K562 (cell line): ENCODE results near the gene MAP2K7. TPM values are rescaled to one million over a fixed set of nuclear protein-coding genes. Genes with fewer than 3 reads are reported as not detected.
A peak's percentile ranks its signal among the peaks of the same experiment; 100 is the strongest.

ENCODE experiments used
- BACH1 ChIP-seq: fragments of 200-800 bp; sonication (Bioruptor generic); IDR thresholded peaks from 2 replicates; pipeline ENCODE4 v1.6.1; 2016; ENCODE audit warnings: missing genetic modification characterization, missing compliant biosample characterization
- CCNT2 ChIP-seq: IDR thresholded peaks from 2 replicates; pipeline ENCODE4 v1.6.1; 2011; ENCODE audit warnings: borderline replicate concordance, low read depth, mild to moderate bottlenecking, moderate library complexity, mixed read lengths, low read length; ENCODE audit not compliant: insufficient read length; ENCODE audit errors: extremely low read depth
- CREB1 ChIP-seq, 2 experiments: sonication (generic) in 1 of 2; formaldehyde crosslinking in 1 of 2; IDR thresholded peaks; 2 replicates each; pipeline versions ENCODE4 v1.6.1 to v1.8.0; 2012 to 2022; ENCODE audit warnings: inconsistent platforms in 1 of 2, mild to moderate bottlenecking in 1 of 2, missing genetic modification reagents in 1 of 2, moderate library complexity in 1 of 2
- CXXC5 ChIP-seq: fragments of 250-450 bp; sonication (Bioruptor Pico); IDR thresholded peaks from 2 replicates; pipeline ENCODE4 v1.8.0; 2022; ENCODE audit warnings: inconsistent platforms, mild to moderate bottlenecking, moderate library complexity
- EP400 ChIP-seq: fragments of 450-650 bp; IDR thresholded peaks from 2 replicates; pipeline ENCODE4 v1.6.1; 2017; ENCODE audit warnings: antibody characterized with exemption, mild to moderate bottlenecking, moderate library complexity
- JUND ChIP-seq, 2 experiments: IDR thresholded peaks; 2 replicates in 1 of 2; 3 replicates in 1 of 2; pipeline ENCODE4 v1.6.1; 2011; ENCODE audit warnings: borderline replicate concordance in 2 of 2, low read depth in 2 of 2, low read length in 2 of 2, improper control_type of control experiment in 1 of 2, missing biosample characterization in 1 of 2, missing genetic modification characterization in 1 of 2, missing genetic modification reagents in 1 of 2
- LCOR ChIP-seq: sonication (generic); formaldehyde crosslinking; IDR thresholded peaks from 2 replicates; pipeline ENCODE4 v1.8.0; 2022; ENCODE audit warnings: mild to moderate bottlenecking, missing genetic modification reagents
- MAZ ChIP-seq, 2 experiments: fragments of 450-650 bp in 1 of 2; sonication (generic) in 1 of 2; formaldehyde crosslinking; IDR thresholded peaks in 1 of 2; conservative IDR thresholded peaks in 1 of 2; 2 replicates each; pipeline versions ENCODE4 v1.4.0 to v1.5.0; 2020; ENCODE audit warnings: mild to moderate bottlenecking in 1 of 2, missing genetic modification reagents in 1 of 2
- MTA1 ChIP-seq: fragments of 450-650 bp; IDR thresholded peaks from 2 replicates; pipeline ENCODE4 v1.6.1; 2017; ENCODE audit warnings: borderline replicate concordance
- PHF8 ChIP-seq: fragments of 200-600 bp; sonication (generic); IDR thresholded peaks from 2 replicates; pipeline ENCODE4 v1.6.1; 2012; ENCODE audit warnings: mixed run types, mild to moderate bottlenecking, inconsistent platforms, low read length, moderate library complexity, borderline replicate concordance
- RBM15 ChIP-seq: fragments of 200-400 bp; formaldehyde crosslinking; IDR thresholded peaks from 2 replicates; pipeline ENCODE4 v1.6.1; 2018; ENCODE audit warnings: mild to moderate bottlenecking, low read length, moderate library complexity; ENCODE audit not compliant: insufficient read depth
- SP1 ChIP-seq: sonication (generic); formaldehyde crosslinking; IDR thresholded peaks from 2 replicates; pipeline ENCODE4 v1.8.1; 2022; ENCODE audit warnings: mild to moderate bottlenecking, missing genetic modification reagents
- SRSF9 ChIP-seq: fragments of 200-400 bp; formaldehyde crosslinking; IDR thresholded peaks from 2 replicates; pipeline ENCODE4 v1.6.1; 2017; ENCODE audit warnings: low read depth, low read length, borderline replicate concordance
- TEAD2 ChIP-seq: fragments of 450-650 bp; IDR thresholded peaks from 2 replicates; pipeline ENCODE4 v1.6.1; 2016; ENCODE audit warnings: missing genetic modification characterization, control low read depth, missing compliant biosample characterization
- U2AF2 ChIP-seq: fragments of 200-400 bp; formaldehyde crosslinking; optimal IDR thresholded peaks from 2 replicates; pipeline ENCODE3; 2017; ENCODE audit warnings: low read depth, mild to moderate bottlenecking, low read length
- ZNF134 ChIP-seq: fragments of 250-450 bp; sonication (Bioruptor Pico); conservative IDR thresholded peaks from 2 replicates; pipeline ENCODE4 v1.4.0; 2020
- ZNF217 ChIP-seq: sonication (generic); formaldehyde crosslinking; IDR thresholded peaks from 2 replicates; pipeline ENCODE4 v1.8.0; 2022; ENCODE audit warnings: mild to moderate bottlenecking, missing genetic modification reagents
- ZNF263 ChIP-seq: sonication (generic); formaldehyde crosslinking; IDR thresholded peaks from 2 replicates; pipeline ENCODE4 v1.8.0; 2022; ENCODE audit warnings: mild to moderate bottlenecking, missing genetic modification reagents, borderline replicate concordance
- ZNF561 ChIP-seq: fragments of 450-650 bp; formaldehyde crosslinking; conservative IDR thresholded peaks from 2 replicates; pipeline ENCODE4 v1.4.0; 2020; ENCODE audit warnings: mild to moderate bottlenecking, moderate library complexity
- ZNF644 ChIP-seq: fragments of 200-800 bp; sonication (Bioruptor generic); IDR thresholded peaks from 2 replicates; pipeline ENCODE4 v1.6.1; 2016; ENCODE audit warnings: low read depth, missing genetic modification characterization, missing compliant biosample characterization
- ZNF766 ChIP-seq: fragments of 200-800 bp; sonication (Bioruptor generic); conservative IDR thresholded peaks from 2 replicates; pipeline ENCODE4 v1.6.1; 2016; ENCODE audit warnings: missing genetic modification characterization, missing compliant biosample characterization
- polyA plus RNA-seq, 8 experiments: library from polyadenylated mRNA; depleted of rRNA in 4 of 8; stranded (reverse) in 5 of 8; unstranded in 3 of 8; fragments of >200 nt; fragmentation: Nextera tagmentation in 2 of 8; fragmentation: Illumina TruSeq in 1 of 8; extraction: Ambion mirVana in 2 of 8; extraction: Trizol in 1 of 8; gene quantifications; 2 replicates each; pipeline versions ENCODE4 v1.2.1 to v1.2.3, GENCODE V29; 2011 to 2014; ENCODE audit warnings: inconsistent platforms in 1 of 8, missing spikeins in 1 of 8
- total RNA-seq, 7 experiments: library from RNA; depleted of rRNA in 6 of 7; stranded (reverse); fragments of >200 nt in 6 of 7; fragmentation: Illumina TruSeq in 2 of 7; extraction: Trizol in 2 of 7; gene quantifications; 2 replicates each; pipeline versions ENCODE4 v1.2.1 to v1.2.3, GENCODE V29; 2011 to 2021; ENCODE audit warnings: low replicate concordance in 1 of 7
- TF ChIP-seq, protein P1 (sequence below): sonication (generic); formaldehyde crosslinking; IDR thresholded peaks from 2 replicates; pipeline ENCODE4 v1.8.0; 2022; ENCODE audit warnings: mild to moderate bottlenecking, missing genetic modification reagents, borderline replicate concordance
- TF ChIP-seq, protein P2 (sequence below): fragments of 450-650 bp; formaldehyde crosslinking; IDR thresholded peaks from 2 replicates; pipeline ENCODE4 v1.4.0; 2020; ENCODE audit warnings: mild to moderate bottlenecking, moderate library complexity
- TF ChIP-seq, protein P3 (sequence below): fragments of 250-450 bp; sonication (Bioruptor Pico); IDR thresholded peaks from 2 replicates; pipeline ENCODE4 v1.8.0; 2021; ENCODE audit warnings: mild to moderate bottlenecking, moderate library complexity

The MAP2K7 gene
- total and polyA plus RNA-seq, 9 of the 15 experiments (the other 6 are each of a cell fraction or from before 2014, with no cell fraction given) = 0.51 to 45.8 (median 14.1) TPM

DNA sequence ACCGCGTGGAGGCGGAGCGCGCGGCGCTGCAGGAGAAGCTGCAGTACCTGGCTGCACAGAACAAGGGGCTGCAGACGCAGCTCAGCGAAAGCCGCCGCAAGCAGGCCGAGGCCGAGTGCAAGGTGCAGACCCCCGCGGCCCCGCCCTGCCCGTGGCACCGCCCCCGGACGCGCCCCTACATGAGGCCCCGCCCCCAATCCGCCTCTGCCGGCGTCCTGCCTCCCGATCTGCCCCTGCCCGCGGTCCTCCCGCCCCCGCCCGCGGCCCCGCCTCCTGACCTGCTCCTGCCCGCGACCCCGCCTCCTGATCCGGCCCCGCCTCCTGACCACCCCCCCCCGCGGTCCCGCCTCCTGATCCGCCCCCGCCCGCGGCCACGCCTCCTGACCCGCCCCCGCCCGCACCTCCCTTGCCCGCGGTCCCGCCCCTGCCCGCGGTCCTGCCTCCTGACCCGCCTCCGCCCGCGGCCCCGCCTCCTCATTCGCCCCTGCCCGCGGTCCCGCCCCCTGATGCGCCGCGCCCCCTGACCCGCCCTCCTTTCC lies 41.2 kb upstream of the MAP2K7 start (continued):
- no peak for TF ChIP-seq BACH1 (tag)
- no peak for TF ChIP-seq SRSF9
- no peak for TF ChIP-seq LCOR
- TF ChIP-seq CREB1 (IDR thresholded peaks at IDR 0.05) = no peak
- TF ChIP-seq CREB1 (CRISPR knock-in tag; IDR thresholded peaks at IDR 0.05) = no peak
- no peak for TF ChIP-seq ZNF134 (CRISPR knock-in tag)
- no peak for TF ChIP-seq JUND (IDR thresholded peaks at IDR 0.05; ENCODE audit: borderline replicate concordance, low read depth, low read length)
- TF ChIP-seq JUND (tag; IDR thresholded peaks at IDR 0.05; ENCODE audit: borderline replicate concordance, low read depth, low read length) = no peak
- no peak for TF ChIP-seq U2AF2
- no peak for TF ChIP-seq MTA1
- TF ChIP-seq ZNF561 (CRISPR knock-in tag) = no peak
- TF ChIP-seq MAZ (CRISPR knock-in tag; conservative IDR thresholded peaks at IDR 0.05 in 1 of 2, IDR thresholded peaks at IDR 0.05 in 1 of 2) = 0 out of 4 replicates have a peak, but pooled peaks have one; percentile 47 to 49
- no peak for TF ChIP-seq RBM15
- TF ChIP-seq, protein P1, sequence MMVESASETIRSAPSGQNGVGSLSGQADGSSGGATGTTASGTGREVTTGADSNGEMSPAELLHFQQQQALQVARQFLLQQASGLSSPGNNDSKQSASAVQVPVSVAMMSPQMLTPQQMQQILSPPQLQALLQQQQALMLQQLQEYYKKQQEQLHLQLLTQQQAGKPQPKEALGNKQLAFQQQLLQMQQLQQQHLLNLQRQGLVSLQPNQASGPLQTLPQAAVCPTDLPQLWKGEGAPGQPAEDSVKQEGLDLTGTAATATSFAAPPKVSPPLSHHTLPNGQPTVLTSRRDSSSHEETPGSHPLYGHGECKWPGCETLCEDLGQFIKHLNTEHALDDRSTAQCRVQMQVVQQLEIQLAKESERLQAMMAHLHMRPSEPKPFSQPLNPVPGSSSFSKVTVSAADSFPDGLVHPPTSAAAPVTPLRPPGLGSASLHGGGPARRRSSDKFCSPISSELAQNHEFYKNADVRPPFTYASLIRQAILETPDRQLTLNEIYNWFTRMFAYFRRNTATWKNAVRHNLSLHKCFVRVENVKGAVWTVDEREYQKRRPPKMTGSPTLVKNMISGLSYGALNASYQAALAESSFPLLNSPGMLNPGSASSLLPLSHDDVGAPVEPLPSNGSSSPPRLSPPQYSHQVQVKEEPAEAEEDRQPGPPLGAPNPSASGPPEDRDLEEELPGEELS (CRISPR knock-in tag) = no peak
- peak; percentile 73 for TF ChIP-seq SP1 (CRISPR knock-in tag)
- no peak for TF ChIP-seq ZNF766 (CRISPR knock-in tag)
- no peak for TF ChIP-seq ZNF217 (CRISPR knock-in tag)
- no peak for TF ChIP-seq TEAD2
- TF ChIP-seq EP400 = no peak
- TF ChIP-seq, protein P2, sequence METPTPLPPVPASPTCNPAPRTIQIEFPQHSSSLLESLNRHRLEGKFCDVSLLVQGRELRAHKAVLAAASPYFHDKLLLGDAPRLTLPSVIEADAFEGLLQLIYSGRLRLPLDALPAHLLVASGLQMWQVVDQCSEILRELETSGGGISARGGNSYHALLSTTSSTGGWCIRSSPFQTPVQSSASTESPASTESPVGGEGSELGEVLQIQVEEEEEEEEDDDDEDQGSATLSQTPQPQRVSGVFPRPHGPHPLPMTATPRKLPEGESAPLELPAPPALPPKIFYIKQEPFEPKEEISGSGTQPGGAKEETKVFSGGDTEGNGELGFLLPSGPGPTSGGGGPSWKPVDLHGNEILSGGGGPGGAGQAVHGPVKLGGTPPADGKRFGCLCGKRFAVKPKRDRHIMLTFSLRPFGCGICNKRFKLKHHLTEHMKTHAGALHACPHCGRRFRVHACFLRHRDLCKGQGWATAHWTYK = 0 out of 2 replicates have a peak, but pooled peaks have one; percentile 28
- peak; percentile 29; the same call in 1 of the 2 replicates for TF ChIP-seq PHF8
- TF ChIP-seq, protein P3, sequence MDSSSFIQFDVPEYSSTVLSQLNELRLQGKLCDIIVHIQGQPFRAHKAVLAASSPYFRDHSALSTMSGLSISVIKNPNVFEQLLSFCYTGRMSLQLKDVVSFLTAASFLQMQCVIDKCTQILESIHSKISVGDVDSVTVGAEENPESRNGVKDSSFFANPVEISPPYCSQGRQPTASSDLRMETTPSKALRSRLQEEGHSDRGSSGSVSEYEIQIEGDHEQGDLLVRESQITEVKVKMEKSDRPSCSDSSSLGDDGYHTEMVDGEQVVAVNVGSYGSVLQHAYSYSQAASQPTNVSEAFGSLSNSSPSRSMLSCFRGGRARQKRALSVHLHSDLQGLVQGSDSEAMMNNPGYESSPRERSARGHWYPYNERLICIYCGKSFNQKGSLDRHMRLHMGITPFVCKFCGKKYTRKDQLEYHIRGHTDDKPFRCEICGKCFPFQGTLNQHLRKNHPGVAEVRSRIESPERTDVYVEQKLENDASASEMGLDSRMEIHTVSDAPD = no peak
- 0 out of 2 replicates have a peak, but pooled peaks have one; percentile 23 for TF ChIP-seq CXXC5
- peak; percentile 34 for TF ChIP-seq CCNT2
- TF ChIP-seq ZNF263 (CRISPR knock-in tag) = peak; percentile 77
- no peak for TF ChIP-seq ZNF644
